GM10248 (cell line): Measurements from ENCODE around the gene RABGEF1.
A peak's percentile ranks its signal among the peaks of the same experiment; 100 is the strongest.

ENCODE experiments used
- CTCF ChIA-PET: fragments of 300-600 bp; sonication (Branson Sonifier 250); formaldehyde crosslinking; extraction: SDS; loops from one replicate; lab custom pipeline; 2021; ENCODE audit warnings: antibody characterized with exemption; lab: Yijun Ruan, JAX
- POLR2A ChIA-PET: fragments of 350-650 bp; sonication (Branson Sonifier 250); formaldehyde crosslinking; extraction: SDS; loops from one replicate; lab custom pipeline; 2020; ENCODE audit warnings: antibody characterized with exemption; lab: Yijun Ruan, JAX
- DNase-seq: peaks from one replicate; pipeline ENCODE4 v3.0.0; 2012; ENCODE audit errors: extremely low spot score
- CTCF ChIP-seq: IDR thresholded peaks from 2 replicates; pipeline ENCODE4 v1.5.1; 2012; ENCODE audit warnings: mild to moderate bottlenecking, low read depth; ENCODE audit errors: extremely low read depth, missing control alignments, control extremely low read depth

The RABGEF1 gene

GRCh38 chr7:66732439-66732838, 8.1 kb upstream of the RABGEF1 start:
- peak; percentile 58 for DNase-seq

GRCh38 chr7:66734006-66734405, 6.5 kb upstream of the RABGEF1 start:
- DNase-seq, result no peak
- ChIA-PET CTCF (no interaction called here), POLR2A (no interaction called here)
- TF ChIP-seq CTCF, result no peak

More at GRCh38 chr7:66732439-66732838, 8.1 kb upstream of the RABGEF1 start:
- POLR2A ChIA-PET, result interaction anchor here (1.4 kb wide), 1 partner anchor 10 kb away, joined by 8 read pairs; no protein-coding TSS in a partner anchor
- peak; percentile 25 for TF ChIP-seq CTCF
- CTCF ChIA-PET, result no interaction called here

GRCh38 chr7:66735154-66735553, 5.4 kb upstream of the RABGEF1 start:
- DNase-seq, result no peak
- no peak for TF ChIP-seq CTCF
- ChIA-PET CTCF (no interaction called here), POLR2A (no interaction called here)

GRCh38 chr7:66735850-66736249, 4.7 kb upstream of the RABGEF1 start:
- TF ChIP-seq CTCF, result no peak
- no peak for DNase-seq
- CTCF ChIA-PET, result no interaction called here
- POLR2A ChIA-PET, result no interaction called here

- TF ChIP-seq CTCF, result no peak
- POLR2A ChIA-PET, result no interaction called here
- CTCF ChIA-PET, result no interaction called here
- no peak for DNase-seq
These were observed 3.6 kb upstream of the RABGEF1 start for GRCh38 chr7:66736892-66737291.

- ChIA-PET CTCF (interaction anchor here (1.5 kb wide), 1 partner anchor 31 kb away, joined by 4 read pairs; no protein-coding TSS in a partner anchor), POLR2A (no interaction called here)
- no peak for TF ChIP-seq CTCF
- DNase-seq, result no peak
These were observed 2.9 kb upstream of the RABGEF1 start for GRCh38 chr7:66737667-66738066.
